RPMI8226 (cell line): ENCODE data around the gene GALNTL6.
"Not testable (repeated sequence)": the region's sequence is repeated elsewhere in the genome, so short reads cannot be mapped to it uniquely, and the experiment has no call there.

Experiments
- DNase-seq: peaks from one replicate; pipeline ENCODE4 v3.0.0-alpha.2; 2015

Gene GALNTL6

DNA sequence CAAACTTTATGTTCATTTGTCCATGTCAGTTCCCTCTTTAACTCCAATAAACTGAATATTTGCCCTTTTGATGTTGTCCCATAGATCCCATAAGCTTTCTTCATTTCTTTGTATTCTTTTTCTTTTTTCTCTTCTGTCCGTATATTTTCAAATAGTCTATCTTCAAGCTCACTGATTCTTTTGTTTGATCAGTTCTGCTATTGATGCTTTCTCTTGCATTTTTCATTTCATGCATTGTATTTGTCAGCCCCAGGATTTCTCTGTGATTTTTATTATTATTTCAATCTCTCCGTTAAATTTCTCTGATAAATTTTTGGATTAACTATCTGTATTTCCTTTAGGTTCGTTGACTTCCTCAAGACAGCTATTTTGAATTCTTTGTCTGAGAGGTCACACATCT is 1082.5 kb downstream of the GALNTL6 start:
- no peak for DNase-seq

DNA sequence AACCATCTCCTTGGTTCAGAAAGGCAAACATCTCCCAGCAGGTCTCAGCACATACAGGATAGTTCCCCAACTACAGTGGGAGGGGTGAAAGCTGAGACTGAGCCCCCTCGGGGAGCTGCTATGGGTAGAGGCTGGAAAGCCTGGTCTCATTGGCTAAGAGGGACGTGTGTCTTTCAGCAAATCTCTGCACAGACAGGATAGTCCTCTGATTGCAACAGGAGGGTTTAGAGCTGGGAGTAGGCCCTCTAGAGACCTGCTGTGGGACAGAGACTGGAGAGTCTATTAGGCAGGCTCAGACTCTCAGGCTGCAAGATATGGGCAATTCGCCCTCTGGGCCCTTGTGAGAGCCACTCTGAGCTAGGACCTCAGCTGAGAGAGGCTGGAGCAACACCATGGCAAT is 1083.8 kb downstream of the GALNTL6 start:
- no peak for DNase-seq

DNA sequence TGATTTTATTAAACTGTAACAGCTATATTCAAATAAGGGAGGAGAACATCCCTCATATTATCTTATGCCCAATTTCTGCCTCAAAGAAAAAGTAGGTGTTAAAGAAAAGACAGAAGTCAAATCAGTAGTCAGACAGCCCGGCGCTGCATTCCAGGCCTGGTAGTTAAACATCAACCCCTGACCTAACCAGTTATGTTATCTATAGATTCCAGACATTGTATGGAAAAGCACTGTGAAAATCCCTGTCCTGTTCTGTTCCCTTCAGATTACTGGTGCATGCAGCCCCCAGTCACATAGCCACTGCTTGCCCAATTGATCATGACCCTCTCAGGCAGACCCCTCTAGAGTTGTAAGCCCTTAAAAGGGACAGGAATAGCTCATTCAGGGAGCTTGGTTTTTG is 1085.5 kb downstream of the GALNTL6 start:
- no peak for DNase-seq

DNA sequence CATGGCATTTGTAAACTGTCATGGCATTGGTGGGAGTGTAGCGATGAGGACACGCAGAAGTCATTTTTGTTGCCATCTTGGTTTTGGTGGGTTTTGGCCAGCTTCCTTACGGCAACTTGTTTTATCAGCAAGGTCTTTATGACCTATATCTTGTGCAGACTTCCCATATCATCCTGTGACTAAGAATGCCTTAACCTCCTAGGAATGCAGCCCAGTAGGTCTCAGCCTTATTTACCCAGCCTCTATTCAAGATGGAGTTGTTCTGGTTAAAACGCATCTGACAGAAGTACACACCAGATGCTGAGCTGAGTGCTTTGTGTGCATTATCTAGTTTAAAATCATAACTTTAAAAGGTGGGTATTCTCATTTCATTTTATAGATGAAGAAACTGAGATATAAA is 1086.7 kb downstream of the GALNTL6 start:
- DNase-seq, result no peak

DNA sequence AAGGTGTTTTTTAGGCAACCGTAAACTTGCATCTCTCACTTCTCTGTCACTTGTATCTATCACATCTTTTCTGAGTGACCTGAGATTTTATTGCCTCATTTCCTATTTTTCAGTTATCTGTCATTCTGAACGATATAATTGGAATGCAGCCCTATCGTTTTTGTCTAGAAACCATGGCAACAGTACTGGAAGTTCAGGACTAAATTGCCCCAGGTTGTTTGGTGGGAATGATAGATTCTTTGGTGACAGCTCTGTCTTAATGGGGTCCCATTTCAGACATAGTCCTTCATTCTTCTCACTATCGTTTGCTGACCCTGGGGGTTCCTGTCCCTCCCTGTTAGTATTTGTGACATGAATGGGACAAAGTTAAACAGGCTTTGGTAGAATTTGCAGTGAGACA is 1087.7 kb downstream of the GALNTL6 start:
- no peak for DNase-seq

DNA sequence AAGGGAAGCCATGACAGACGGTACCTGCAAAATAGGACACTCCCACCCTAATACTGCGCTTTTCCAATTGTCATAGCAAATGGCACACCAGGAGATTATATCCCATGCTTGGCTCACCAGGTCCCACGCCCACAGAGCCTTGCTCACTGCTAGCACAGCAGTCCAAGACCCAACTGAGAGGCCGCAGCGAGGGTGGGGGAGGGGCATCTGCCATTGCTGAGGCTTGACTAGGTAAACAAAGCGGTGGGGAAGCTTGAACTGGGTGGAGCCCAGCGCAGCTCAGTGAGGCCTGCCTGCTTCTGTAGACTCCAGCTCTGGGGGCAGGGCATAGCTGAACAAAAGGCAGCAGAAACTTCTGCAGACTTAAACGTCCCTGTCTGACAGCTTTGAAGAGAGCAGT is 1099.3 kb downstream of the GALNTL6 start:
- not testable (repeated sequence) for DNase-seq

DNA sequence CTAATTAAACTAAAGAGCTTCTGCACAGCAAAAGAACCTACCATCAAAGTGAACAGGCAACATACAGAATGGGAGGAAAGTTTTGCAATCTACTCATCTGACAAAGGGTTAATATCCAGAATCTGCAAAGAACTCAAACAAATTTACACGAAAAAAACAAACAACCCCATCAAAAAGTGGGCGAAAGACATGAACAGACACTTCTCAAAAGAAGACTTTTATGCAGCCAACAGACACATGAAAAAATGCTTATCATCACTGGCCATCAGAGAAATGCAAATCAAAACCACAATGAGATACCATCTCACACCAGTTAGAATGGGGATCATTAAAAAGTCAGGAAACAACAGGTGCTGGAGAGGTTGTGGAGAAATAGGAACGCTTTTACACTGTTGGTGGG is 1104.2 kb downstream of the GALNTL6 start:
- not testable (repeated sequence) for DNase-seq

DNA sequence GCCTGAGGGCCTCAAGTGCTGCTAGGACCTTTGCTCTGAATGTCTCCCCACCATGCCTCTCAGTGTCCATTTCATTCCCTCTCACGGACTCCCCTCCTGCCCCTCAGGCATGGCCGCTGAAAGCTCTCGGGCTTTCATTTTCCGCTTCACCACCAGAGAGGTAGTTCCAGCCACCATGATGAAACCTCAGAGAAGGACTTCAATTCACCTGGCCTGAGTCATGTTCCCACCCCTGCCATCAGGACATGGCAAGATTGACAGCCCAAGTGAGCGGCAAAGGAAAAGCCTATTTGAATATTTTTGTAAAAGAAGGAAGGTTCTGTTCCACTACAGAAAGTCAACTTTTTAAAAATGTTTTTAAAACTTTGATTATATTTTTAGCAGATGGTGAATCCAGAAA is 1106.1 kb downstream of the GALNTL6 start:
- DNase-seq, result no peak

DNA sequence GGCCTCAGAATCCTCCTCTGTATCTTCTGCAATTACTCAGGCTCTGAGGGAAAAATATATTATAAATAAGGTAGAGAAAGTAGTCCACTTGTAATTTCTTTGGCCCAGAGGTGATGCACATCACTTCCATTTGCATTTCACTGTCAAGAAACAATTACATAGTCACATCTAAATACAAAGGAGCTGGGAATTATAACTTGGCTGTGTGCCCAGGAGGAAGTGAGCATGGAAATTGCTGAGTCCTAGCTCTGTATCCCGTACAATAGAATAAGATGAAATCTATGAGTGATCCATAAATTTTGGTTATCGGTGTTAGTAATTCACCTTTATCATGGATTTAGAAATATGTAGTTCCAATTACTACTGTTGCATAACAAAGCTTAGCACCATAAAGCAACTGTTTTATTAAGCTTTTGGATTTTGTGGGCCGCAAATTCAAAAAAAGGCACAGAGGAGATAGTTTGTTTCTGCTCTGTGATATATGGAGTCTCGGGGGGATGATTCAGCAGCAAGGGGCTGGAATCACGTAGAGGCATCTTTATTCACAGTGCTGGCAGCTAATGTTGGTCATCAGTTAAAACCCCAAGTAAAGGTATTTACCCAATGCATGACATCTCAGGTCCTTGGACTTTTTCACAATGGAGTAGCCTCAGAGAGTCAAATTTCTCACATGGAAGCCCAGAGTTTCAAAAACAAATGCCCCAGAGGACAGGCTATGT is 1114.1 kb downstream of the GALNTL6 start:
- no peak for DNase-seq

DNA sequence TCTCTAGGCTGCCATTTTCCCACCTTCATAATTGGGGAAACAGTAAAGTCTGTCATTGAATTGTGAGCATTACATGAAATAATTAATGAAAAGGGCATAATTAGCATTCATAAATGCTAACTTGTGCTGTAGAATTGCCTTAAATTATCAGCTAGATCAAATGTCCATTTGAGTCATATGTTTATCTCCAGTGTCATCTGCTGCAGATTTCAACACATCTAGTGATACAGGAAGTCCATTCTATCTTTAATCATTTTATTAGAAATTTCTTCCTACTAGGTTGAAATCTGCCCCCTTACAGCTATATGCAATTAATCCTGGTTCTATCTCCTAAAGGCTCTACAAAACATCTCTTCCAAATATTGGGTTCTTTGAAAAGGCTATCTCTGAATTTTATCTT is 1115.1 kb downstream of the GALNTL6 start:
- DNase-seq, result no peak

DNA sequence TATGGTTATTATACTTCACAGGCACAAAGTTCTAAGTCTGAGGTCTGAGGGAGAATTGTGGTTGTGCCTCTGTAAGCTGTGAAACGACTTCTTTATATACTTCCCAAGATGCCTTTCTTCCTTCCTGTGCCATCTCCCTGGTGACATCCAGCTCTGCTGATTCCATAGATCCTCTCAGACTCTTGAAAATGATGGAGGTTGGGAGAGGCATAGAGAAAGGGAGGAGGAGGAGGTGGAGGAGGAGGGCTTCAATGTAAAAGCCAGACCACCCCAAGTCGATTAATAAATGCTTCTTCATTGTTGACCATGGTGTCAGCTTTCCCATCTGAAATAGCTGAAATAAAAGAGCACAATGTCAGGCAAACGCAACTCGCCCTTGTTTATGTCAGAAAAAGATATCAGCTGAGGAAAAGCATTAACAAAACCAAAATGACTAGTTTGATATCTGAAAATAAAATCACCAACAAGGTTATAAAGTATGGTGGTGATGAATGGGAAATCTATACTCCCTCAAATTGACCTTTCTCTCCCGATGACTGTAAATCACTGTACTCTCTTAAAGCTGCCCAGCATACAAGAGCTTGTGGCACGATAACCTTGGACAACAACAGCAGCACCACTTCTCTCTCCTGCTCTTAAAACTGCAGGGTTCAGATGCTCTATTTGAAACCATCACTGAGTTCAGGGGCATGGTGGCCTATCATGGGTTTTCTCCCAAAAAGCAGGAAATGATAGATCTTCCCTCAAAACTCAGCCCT is 1125.0 kb downstream of the GALNTL6 start:
- DNase-seq, result no peak

DNA sequence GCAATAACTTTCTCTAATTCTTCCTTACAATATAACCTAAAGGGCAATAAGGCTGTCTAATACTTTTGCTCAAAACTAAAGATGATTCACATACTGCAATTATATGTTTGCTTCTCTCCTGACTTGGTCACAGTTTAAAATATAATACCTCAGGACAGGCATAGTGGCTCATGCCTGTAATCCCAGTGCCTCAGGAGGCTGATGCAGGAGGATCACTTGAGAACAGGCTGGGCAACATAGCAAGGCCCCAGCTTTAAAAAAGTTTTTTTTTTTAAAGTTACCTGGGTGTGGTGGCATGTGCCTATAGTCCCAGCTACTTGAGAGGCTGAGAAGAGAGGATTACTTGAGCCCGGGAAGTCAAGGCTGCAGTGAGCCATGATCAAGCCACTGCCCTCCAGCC is 1125.7 kb downstream of the GALNTL6 start:
- no peak for DNase-seq

DNA sequence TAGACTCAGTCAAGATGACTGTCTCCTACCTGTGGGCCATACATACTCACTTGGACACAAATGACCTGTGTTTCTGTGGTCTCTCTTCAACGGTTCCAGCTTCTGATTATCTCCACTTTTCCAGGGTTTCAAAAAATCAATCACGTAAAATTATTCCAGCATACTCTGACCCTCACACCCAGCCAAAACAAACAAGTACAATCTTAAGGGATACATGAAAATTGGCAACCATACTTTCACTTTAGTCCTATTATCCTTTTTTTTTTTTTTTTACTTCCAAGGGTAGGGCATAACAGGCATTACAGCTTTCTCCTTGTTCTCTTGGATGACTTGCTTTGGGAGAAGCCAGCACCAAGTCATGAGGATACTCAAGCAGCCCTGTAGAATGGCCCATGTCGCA is 1129.6 kb downstream of the GALNTL6 start:
- DNase-seq, result no peak

DNA sequence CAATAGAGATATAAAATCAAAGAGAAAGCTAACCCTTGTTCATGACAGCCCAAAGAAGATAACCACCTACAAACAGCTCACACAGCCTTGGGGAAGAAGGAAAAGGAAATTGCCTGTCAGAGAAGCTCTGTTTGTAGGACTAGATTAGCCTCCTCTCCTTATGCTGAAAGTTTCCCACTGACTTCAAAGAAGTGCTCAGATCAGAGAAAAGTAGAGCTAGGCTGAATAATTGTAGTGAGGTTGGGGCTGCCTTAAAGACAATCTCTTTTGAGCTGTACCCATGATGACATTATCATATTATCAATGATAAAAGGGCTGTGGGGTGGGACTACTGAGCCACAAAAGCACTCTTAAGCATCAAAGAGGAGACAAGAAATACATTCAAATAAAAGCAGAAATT is 1132.4 kb downstream of the GALNTL6 start:
- no peak for DNase-seq

DNA sequence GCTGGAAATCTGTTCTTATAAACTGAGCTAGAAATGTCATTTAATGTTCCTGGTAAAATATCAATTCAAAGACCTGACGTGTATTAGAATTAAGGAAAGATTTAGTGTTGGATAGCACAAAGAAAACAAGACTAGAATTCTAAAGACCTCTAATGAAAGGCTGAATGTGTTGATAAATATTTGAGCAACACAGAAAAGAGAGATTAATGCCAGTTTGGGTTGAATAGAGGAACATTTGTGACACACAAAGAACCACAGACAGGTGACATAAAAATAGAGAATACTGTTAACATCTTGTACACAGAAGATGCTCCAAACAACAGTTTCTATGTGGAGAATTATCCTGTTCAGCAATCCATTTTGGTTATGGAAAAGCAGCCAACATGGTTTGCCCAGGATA is 1133.3 kb downstream of the GALNTL6 start:
- no peak for DNase-seq

DNA sequence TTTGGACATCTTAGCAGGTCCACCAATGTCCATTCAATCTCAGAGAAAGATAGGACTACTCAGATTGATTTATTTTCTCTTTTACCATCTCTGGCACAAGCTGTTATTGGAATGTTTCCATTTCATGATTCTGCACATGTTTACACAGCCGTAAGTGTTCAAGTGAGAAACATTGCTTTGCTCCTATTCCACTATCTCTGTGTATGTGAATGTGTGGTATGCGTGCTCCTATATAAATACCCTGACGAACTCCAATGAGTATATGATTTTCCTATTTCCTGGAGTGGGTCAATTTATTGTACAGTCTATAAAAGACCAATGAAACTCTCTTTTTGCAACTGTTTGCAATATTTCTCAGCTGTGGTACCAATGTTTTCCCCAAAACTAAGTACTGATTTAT is 1134.4 kb downstream of the GALNTL6 start:
- no peak for DNase-seq

DNA sequence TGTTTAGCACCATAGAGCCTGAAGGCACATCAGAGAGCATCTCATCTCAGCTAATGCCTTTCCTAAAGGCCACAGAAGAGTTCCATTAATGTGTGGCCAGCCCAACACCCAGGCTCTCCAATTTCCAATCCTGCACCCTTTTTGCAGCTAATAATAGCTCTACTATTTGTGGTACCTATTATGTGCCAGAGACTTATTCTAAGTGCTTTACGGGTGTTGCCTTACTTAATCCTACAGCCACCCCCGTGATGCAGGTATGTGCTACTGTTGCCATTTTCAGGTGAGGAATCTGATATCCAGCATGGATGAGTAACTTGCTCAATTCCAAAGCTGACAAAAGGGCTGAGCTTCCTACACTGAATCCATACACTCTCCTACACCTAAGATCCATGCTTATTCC is 1137.8 kb downstream of the GALNTL6 start:
- no peak for DNase-seq

DNA sequence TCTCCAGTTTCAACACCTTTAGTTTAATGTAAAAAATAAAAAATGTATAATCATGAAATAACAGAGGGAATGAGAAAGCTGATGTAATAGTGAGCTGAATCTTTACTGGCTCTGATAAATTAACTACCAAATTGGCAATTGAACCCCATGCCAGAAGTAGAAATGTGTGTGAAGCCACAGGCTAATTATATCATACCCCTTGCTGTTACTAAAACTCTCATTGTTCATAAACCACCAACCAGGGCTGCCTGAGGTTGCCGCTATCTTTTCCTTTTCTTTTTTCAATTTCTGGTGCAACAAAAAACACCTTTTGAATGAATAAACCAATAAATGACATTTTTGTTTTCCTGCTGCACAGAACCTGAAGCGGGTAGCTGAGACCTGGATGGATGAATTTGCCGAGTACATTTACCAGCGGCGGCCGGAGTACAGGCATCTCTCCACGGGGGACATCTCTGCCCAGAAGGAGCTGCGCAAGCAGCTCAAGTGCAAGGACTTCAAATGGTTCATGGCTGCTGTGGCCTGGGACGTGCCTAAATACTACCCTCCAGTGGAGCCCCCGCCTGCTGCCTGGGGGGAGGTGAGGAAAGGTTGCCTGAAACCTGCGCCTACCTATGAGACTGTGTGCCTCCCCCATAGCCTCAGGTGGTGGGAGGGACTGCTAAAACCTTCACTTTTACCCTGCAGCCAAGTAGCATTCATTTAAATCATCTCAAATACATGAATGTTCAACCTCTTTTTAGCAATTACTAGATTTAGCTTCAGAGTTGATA is 1138.7 kb downstream of the GALNTL6 start:
- DNase-seq, result no peak

DNA sequence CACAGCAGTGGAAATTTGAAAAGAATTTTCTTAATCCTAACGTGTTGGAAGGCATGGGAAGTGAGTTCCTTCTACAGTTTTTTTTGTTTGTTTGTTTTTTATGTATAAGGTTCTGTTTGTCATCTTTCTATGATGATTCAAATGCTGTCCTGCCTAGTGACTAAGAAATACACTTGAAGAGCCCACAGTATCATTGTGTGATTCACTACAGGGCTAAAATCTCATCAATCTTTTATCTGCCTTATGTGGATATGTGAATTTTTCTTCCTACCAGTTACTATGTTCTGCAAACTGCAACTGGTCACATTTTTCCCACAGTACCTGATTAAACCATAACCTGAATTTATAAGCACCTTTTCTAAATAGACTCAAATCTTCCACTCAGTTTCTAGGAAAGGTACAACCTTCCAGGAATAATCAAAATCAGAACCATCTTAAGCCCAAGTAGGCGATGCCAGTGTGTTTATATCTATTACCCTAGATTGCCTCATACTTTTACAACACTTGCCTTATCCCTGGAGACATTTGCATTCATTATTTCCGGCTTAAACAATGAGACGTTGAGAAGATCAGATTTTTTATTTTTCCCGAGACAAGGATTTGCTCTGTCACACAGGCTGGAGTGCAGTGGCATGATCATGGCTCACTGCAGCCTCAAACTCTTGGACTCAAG is 1140.8 kb downstream of the GALNTL6 start:
- DNase-seq, result no peak

DNA sequence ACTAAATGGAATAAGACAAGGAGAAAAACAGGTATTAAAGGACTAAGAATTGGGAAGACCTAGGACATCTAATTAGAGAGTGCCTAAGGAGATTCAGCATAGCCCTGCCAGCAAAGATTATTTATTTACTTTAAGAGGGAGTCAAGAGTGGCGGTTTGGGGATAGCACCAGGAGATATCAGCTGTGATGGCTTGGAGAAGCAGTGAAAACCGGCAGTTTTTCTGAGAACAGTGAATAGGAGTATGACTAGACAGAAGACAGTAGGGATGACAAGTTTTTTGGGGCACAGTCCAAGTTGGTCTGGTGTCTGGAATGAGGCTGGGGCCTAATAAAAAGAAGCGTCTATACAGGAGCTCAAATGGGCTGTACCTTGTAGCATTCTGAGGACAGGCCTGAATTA is 1143.1 kb downstream of the GALNTL6 start:
- not testable (repeated sequence) for DNase-seq

DNA sequence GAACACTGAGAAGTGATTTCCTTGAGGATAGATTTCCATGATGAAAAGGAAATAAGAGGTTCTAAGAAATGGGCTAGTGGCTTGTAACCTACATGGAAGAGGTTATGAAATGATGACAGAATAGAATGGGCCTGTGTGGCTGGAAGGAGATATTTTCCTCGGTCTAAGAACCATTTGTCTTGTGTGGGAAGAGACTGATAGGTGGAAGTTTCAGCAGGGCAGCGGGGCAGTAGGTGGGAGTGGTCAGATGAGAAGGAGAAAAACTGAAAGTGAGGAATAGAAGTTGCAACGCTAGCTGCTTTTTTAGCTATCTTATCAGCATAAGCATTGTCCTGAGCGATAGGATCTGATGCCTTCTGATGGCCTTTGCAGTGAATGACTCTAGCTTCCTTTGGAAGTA is 1144.0 kb downstream of the GALNTL6 start:
- DNase-seq, result no peak

DNA sequence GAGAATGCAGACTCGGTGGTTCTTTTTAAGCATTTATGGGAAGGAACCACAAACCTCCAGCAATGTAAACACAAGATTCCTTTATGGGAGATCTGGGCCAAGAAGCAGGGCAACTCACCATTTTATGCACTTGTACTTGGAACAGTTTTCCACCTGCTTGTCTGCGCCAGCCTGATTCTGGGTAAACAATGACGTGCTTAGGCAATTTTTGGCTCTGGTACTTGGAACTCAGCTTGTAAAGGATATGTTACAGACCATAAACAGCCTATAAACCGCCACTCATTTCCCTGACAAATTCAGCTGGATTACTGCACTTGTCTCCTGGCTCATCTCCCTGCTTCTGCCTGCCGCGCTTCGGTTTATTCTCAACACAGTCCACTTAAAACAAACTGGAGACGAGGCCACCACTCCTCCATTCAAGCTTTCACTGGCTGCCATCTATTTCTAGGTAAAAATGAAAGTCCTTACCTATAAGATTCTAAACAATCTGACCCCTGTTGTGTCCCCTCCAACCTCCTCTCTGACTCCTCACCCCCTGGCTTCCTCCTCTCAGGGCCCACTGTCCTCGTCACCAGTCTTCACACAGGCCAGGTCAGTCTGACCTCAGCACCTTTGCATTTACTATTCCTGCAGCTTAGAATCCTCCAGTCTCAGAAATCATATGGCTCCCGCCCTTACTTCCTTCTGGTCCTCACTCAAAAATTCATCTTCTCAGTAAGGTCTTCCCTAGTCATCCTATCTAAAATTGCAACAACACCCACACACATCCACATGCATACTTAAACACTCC is 1149.6 kb downstream of the GALNTL6 start:
- DNase-seq, result no peak
